Smooth muscle cell (in vitro differentiated cells): ENCODE data around the gene PEX11B. TPM values are rescaled to one million over a fixed set of nuclear protein-coding genes. Genes with fewer than 3 reads are reported as not detected.

Source experiments
- DNase-seq: peaks from one replicate; lab custom pipeline; 2025; ENCODE audit not compliant: unreplicated experiment; lab: John Stamatoyannopoulos, UW
- H2AFZ ChIP-seq: fragments of 200-600 bp; sonication (generic); 2 replicates; pipeline ENCODE4 v1.6.0; 2016; ENCODE audit warnings: antibody characterized with exemption, low read depth, mild to moderate bottlenecking
- H3F3A ChIP-seq: fragments of 200-600 bp; sonication (generic); 2 replicates; pipeline ENCODE4 v1.6.0; 2017; ENCODE audit warnings: antibody characterized with exemption, low read depth
- H3K27ac ChIP-seq: fragments of 200-600 bp; sonication (generic); 2 replicates; pipeline ENCODE4 v1.5.1; 2016; ENCODE audit warnings: low read depth, mild to moderate bottlenecking
- H3K27me3 ChIP-seq: fragments of 200-600 bp; sonication (generic); 2 replicates; pipeline ENCODE4 v1.6.1; 2016; ENCODE audit warnings: low read depth, mild to moderate bottlenecking
- H3K36me3 ChIP-seq: fragments of 200-600 bp; sonication (generic); 2 replicates; pipeline ENCODE4 v1.5.1; 2016; ENCODE audit warnings: low read depth
- H3K4me1 ChIP-seq: fragments of 200-600 bp; sonication (generic); 2 replicates; pipeline ENCODE4 v1.5.1; 2016; ENCODE audit warnings: low read depth
- H3K4me2 ChIP-seq: fragments of 200-600 bp; sonication (generic); 2 replicates; pipeline ENCODE4 v1.6.0; 2016; ENCODE audit warnings: mild to moderate bottlenecking
- H3K4me3 ChIP-seq: fragments of 200-600 bp; sonication (generic); 2 replicates; pipeline ENCODE4 v1.5.1; 2016; ENCODE audit warnings: mild to moderate bottlenecking
- H3K79me2 ChIP-seq: fragments of 200-600 bp; sonication (generic); 2 replicates; pipeline ENCODE4 v1.6.0; 2016; ENCODE audit warnings: low read depth, mild to moderate bottlenecking
- H3K9ac ChIP-seq: fragments of 200-600 bp; sonication (generic); 2 replicates; pipeline ENCODE4 v1.6.0; 2016; ENCODE audit warnings: low read depth
- H3K9me3 ChIP-seq: fragments of 200-600 bp; sonication (generic); replicated peaks from 2 replicates; pipeline ENCODE4 v1.5.1; 2016; ENCODE audit warnings: low read depth
- H4K20me1 ChIP-seq: fragments of 200-600 bp; sonication (generic); 2 replicates; pipeline ENCODE4 v1.6.0; 2016; ENCODE audit warnings: low read depth
- WGBS: methylation state at CpG from one replicate; pipeline ENCODE4 v1.1.7; 2016; ENCODE audit warnings: low lambda C conversion rate; 5-methylcytosine and 5-hydroxymethylcytosine counted together
- polyA plus RNA-seq: library from polyadenylated mRNA; unstranded; fragments of >200 nt; fragmentation: Nextera tagmentation; extraction: Ambion mirVana; gene quantifications from 2 replicates; pipeline ENCODE4 v1.2.1, GENCODE V29; 2016
- total RNA-seq: library from RNA; depleted of rRNA; stranded (reverse); fragments of >200 nt; gene quantifications from 2 replicates; pipeline ENCODE4 v1.2.3, GENCODE V29; 2014
- TF ChIP-seq, protein P1 (sequence below): fragments of 200-600 bp; sonication (generic); IDR thresholded peaks from 2 replicates; pipeline ENCODE4 v1.5.1; 2017; ENCODE audit warnings: borderline replicate concordance, mild to moderate bottlenecking, antibody characterized with exemption; ENCODE audit not compliant: insufficient read depth, poor library complexity, severe bottlenecking

The PEX11B gene
- total and polyA plus RNA-seq, 2 experiments from 2014 or later: 22.8 to 28.5 TPM

DNA sequence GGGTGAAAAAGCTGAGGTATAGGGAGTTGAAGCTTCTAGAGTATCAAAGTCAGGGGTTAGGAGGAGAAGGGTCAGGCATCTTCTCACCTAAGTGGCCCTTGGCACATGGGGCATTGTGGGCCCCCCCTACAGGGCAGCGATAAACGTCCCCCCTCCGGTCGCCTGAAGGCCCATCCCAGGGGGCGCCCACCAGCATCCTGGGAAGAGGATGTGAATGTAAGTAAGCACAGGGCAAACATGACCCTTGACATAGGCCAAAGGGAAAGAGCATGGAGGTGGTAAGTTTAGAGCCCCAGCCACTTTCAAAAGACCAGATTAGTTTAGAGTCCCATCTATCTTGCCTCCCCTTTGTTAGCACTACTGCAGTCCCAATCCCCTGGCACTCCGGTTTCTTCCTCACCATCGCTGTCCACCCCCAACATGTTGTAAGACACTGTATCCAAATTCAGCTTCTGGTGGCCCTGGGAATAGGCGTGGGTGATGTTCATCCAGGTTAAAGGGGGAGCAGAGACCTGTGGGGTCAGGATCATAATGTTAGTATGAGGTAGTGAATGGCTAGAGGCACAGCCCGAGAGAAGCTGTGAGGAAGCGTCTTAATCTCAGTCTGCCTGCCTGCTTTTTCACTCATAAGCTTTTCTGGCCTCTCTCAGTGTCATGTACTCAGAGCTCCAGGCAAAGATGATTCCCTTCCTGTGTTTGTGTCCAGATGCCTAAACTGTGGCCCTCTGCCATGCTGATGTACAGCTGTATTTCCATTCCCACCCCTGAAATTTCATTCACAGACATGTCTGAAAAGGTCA lies 11.4 kb downstream of the PEX11B start:
- H3F3A ChIP-seq: no peaks in the 10 kb centered on the region
- H2AFZ ChIP-seq: no peak overlapping the region
- H4K20me1 ChIP-seq: no peaks in the 10 kb centered on the region
- H3K9me3 ChIP-seq: no peaks in the 10 kb centered on the region
- H3K36me3 ChIP-seq: peaks cover 5% of the 10 kb centered on the region
- no peak overlapping the region for H3K27ac ChIP-seq
- no peaks in the 10 kb centered on the region for H3K27me3 ChIP-seq
- no peak overlapping the region for H3K9ac ChIP-seq
- H3K4me3 ChIP-seq: no peak overlapping the region
- no peak for DNase-seq
- H3K4me1 ChIP-seq: peaks cover 4% of the 10 kb centered on the region
- TF ChIP-seq, protein P1, sequence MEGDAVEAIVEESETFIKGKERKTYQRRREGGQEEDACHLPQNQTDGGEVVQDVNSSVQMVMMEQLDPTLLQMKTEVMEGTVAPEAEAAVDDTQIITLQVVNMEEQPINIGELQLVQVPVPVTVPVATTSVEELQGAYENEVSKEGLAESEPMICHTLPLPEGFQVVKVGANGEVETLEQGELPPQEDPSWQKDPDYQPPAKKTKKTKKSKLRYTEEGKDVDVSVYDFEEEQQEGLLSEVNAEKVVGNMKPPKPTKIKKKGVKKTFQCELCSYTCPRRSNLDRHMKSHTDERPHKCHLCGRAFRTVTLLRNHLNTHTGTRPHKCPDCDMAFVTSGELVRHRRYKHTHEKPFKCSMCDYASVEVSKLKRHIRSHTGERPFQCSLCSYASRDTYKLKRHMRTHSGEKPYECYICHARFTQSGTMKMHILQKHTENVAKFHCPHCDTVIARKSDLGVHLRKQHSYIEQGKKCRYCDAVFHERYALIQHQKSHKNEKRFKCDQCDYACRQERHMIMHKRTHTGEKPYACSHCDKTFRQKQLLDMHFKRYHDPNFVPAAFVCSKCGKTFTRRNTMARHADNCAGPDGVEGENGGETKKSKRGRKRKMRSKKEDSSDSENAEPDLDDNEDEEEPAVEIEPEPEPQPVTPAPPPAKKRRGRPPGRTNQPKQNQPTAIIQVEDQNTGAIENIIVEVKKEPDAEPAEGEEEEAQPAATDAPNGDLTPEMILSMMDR: no peak
- H3K79me2 ChIP-seq: no peaks in the 10 kb centered on the region
- H3K4me2 ChIP-seq: no peak overlapping the region
- WGBS: 73% methylated on average over 10 of the region's 10 CpGs

DNA sequence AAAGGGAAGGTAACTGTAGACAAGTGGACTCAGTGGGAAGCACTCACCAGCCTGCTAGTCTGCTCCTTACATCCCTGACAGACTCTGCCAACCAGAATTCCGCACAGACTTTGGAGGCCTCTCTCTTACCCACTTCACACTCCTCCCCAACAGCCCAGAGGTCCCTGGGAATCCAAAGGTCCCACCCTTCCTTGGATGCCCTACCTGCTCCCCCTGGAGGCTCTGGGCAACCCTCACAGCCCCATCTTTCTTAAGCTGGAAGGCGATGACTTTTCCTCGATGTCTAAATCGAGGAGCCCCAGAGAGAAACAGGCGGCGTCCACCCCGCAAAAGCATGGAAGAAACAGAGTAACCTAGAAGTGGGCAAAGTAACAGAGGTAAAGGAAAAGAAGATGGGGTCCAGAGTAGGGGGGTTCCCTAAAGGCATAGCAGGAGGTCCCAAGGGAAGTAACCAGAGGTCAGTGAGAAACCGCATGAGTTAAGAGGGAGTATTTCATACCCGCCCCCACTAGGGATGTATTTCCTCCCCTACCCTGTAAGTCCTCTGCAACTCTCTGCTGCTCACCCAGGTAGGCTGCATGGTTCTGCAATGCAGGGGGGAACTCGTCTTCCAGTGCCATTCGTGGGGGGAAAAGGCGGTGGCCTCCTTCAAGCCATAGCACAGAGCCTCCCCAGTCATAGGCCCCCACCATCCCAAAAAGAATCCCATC lies 17.1 kb downstream of the PEX11B start:
- H3K4me3 ChIP-seq: no peak overlapping the region
- no peak overlapping the region for H3K27ac ChIP-seq
- no peaks in the 10 kb centered on the region for H3F3A ChIP-seq
- no peaks in the 10 kb centered on the region for H4K20me1 ChIP-seq
- H3K9ac ChIP-seq: no peak overlapping the region
- H3K27me3 ChIP-seq: no peaks in the 10 kb centered on the region
- no peak overlapping the region for H3K4me2 ChIP-seq
- H3K36me3 ChIP-seq: no peaks in the 10 kb centered on the region
- H2AFZ ChIP-seq: no peak overlapping the region
- no peak for DNase-seq
- H3K79me2 ChIP-seq: no peaks in the 10 kb centered on the region
- H3K4me1 ChIP-seq: no peaks in the 10 kb centered on the region
- no peaks in the 10 kb centered on the region for H3K9me3 ChIP-seq
- WGBS: 89% methylated on average over 12 of the region's 12 CpGs
- TF ChIP-seq, protein P1: no peak

DNA sequence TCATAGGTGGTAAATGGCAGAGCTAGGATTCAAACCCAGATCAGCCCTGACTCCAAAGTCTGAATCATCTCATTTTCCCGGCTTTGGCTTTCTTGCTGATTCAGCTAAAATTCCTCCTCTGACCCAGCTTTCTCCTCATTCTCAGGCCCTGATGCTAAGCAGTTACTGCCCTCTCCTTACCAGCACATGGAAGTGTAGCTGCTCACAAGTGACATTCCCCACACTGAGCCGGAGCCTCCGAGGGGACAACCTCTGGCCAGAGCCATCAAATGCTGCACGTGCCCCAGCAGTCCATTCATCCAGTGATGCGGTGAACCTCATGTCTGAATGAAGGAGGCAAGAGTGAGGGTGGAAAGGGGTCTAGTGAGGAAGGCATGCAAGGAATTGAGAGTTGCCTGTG lies 19.8 kb downstream of the PEX11B start:
- H3K4me3 ChIP-seq: no peak overlapping the region
- H3K4me1 ChIP-seq: no peaks in the 10 kb centered on the region
- no peaks in the 10 kb centered on the region for H3K79me2 ChIP-seq
- no peaks in the 10 kb centered on the region for H3K36me3 ChIP-seq
- H3K9me3 ChIP-seq: no peaks in the 10 kb centered on the region
- TF ChIP-seq, protein P1: no peak
- H3F3A ChIP-seq: no peaks in the 10 kb centered on the region
- no peak overlapping the region for H3K27ac ChIP-seq
- no peak overlapping the region for H2AFZ ChIP-seq
- no peaks in the 10 kb centered on the region for H4K20me1 ChIP-seq
- H3K9ac ChIP-seq: no peak overlapping the region
- no peak overlapping the region for H3K4me2 ChIP-seq
- DNase-seq: no peak
- no peaks in the 10 kb centered on the region for H3K27me3 ChIP-seq
- 73% methylated on average over 5 of the region's 5 CpGs for WGBS
